Common myeloid progenitor, CD34-positive (primary cell): Measurements from ENCODE around the gene RAPH1.
A peak's percentile ranks its signal among the peaks of the same experiment; 100 is the strongest.

Source experiments
- CTCF ChIA-PET: fragments of 350-600 bp; sonication (Branson Sonifier 250); formaldehyde crosslinking; loops from one replicate; lab custom pipeline; 2021; ENCODE audit warnings: antibody characterized with exemption; lab: Charles Lee
- POLR2A ChIA-PET: fragments of 350-600 bp; sonication (Branson Sonifier 250); formaldehyde crosslinking; loops from one replicate; lab custom pipeline; 2021; ENCODE audit warnings: antibody characterized with exemption; lab: Charles Lee
- DNase-seq, 3 donors: peaks; one replicate each; pipeline versions ENCODE4 v3.0.0 to v3.0.0-alpha.2; 2013
- H3K27ac ChIP-seq, 2 experiments: 1 replicate in 1 of 2; 2 replicates in 1 of 2; pipeline ENCODE4 v1.7.0; 2013; ENCODE audit warnings: inconsistent platforms in 2 of 2, low read length in 2 of 2, mild to moderate bottlenecking in 2 of 2, low read depth in 1 of 2, moderate library complexity in 1 of 2; ENCODE audit not compliant: severe bottlenecking in 2 of 2, insufficient read depth in 1 of 2, poor library complexity in 1 of 2
- H3K27me3 ChIP-seq, 5 experiments: replicated peaks in 2 of 5; 1 replicate in 3 of 5; 2 replicates in 2 of 5; pipeline versions ENCODE4 v1.6.1 to v1.7.0; 2013; ENCODE audit warnings: low read length in 4 of 5, mild to moderate bottlenecking in 2 of 5, moderate library complexity in 2 of 5, inconsistent platforms in 1 of 5; ENCODE audit not compliant: insufficient read depth in 5 of 5, control insufficient read depth in 4 of 5
- H3K36me3 ChIP-seq, 4 experiments: 1 replicate in 2 of 4; 2 replicates in 2 of 4; pipeline versions ENCODE4 v1.6.1 to v1.7.0; 2013; ENCODE audit warnings: low read length in 3 of 4, control low read depth in 1 of 4, mild to moderate bottlenecking in 1 of 4; ENCODE audit not compliant: control insufficient read depth in 4 of 4, insufficient read depth in 4 of 4
- H3K4me1 ChIP-seq, 4 experiments: 1 replicate in 3 of 4; 2 replicates in 1 of 4; pipeline versions ENCODE4 v1.6.1 to v1.7.1; 2013; ENCODE audit warnings: low read length in 3 of 4, mild to moderate bottlenecking in 3 of 4, control low read depth in 1 of 4, inconsistent platforms in 1 of 4, moderate library complexity in 1 of 4; ENCODE audit not compliant: control insufficient read depth in 4 of 4, insufficient read depth in 4 of 4; ENCODE audit errors: control extremely low read depth in 1 of 4
- H3K4me3 ChIP-seq, 7 experiments: 1 replicate in 4 of 7; 2 replicates in 3 of 7; pipeline versions ENCODE4 v1.5.1 to v1.7.0; 2013; ENCODE audit warnings: mild to moderate bottlenecking in 7 of 7, low read length in 6 of 7, moderate library complexity in 6 of 7, inconsistent platforms in 2 of 7, low read depth in 2 of 7, control low read depth in 1 of 7; ENCODE audit not compliant: insufficient read depth in 4 of 7, control insufficient read depth in 1 of 7; ENCODE audit errors: extremely low read depth in 1 of 7
- H3K9me3 ChIP-seq, 5 experiments: 1 replicate in 4 of 5; 2 replicates in 1 of 5; pipeline versions ENCODE4 v1.6.1 to v1.7.1; 2013; ENCODE audit warnings: low read length in 4 of 5, mild to moderate bottlenecking in 2 of 5, inconsistent platforms in 1 of 5, low read depth in 1 of 5, moderate library complexity in 1 of 5; ENCODE audit not compliant: control insufficient read depth in 4 of 5, insufficient read depth in 2 of 5; ENCODE audit errors: control extremely low read depth in 1 of 5
- WGBS: methylation state at CpG from one replicate; pipeline ENCODE4 v1.1.5; 2013; ENCODE audit not compliant: insufficient coverage; 5-methylcytosine and 5-hydroxymethylcytosine counted together

Gene RAPH1

DNA sequence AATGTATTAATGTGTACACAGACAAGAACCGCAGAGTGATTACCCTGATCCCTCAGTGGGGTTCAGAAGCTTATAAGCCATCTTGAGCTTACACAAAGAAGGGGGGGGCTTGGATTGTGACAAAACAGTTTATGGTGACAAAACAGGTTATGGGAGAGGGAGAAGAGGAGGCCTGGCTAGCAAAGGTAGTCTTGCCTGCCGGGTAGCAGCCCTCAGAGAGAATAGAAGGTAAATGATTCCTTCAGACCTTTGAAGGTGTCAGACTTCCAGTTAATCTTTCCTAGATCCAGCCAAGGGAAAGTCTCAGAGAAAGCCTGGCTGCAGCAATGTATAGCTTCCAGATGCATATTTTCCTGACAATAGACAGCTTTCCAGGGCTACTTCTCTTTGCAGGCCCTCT is 44.6 kb upstream of the RAPH1 start:
- Histone ChIP-seq H3K27ac (no peak overlapping the region), H3K4me3 (no peak overlapping the region), H3K36me3 (no peaks in the 10 kb centered on the region), H3K9me3 (peaks cover 0 to 3% (median 0%) of the 10 kb centered on the region in 5 experiments), H3K4me1 (peaks cover 0 to 19% (median 0%) of the 10 kb centered on the region in 4 experiments), H3K27me3 (no peaks in the 10 kb centered on the region)
- no peak for DNase-seq
- ChIA-PET POLR2A (no interaction called here), CTCF (no interaction called here)
- WGBS: 100% methylated on average over 1 of the region's 2 CpGs

DNA sequence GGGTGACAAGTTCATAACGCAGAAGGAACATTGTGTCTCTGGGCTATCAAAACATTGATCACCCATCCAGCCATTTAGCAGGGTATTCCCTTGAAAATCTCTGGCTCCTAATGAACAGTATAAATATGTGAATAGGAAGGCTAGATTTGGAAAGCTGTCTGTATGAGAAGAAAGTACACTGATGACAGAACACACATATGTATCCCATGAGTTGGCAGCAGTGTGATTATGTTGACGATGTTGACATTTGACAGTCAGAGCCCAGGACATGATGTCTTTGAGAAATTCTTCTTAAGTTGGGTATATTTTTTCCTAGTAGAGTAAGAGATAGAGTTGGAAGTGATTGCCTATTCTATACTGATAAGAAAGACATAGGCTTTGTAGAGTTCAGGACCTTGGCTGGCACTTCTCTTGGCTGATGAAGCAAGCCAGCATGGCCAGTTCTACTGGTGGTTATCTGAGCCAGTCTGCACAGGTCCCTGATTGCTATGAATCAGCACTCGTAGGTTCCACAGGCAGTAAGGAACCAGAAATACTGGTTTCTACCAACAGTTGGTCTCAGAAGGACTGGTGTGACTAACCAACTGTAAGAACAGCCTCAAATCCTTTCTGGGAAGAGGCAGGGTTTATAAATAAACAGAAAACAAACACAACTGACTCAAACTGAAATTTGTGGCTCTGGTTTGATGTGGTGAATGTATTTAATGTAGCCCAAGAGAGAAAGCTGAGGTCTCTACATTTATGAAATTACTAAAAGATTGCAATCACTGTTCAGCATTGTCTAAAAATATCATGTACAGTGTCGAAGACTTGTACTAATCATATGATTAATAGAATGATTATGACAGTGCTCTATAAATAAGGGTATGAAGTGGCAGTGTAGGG is 43.9 kb upstream of the RAPH1 start:
- CTCF ChIA-PET: no interaction called here
- H3K36me3 ChIP-seq: no peaks in the 10 kb centered on the region
- H3K4me1 ChIP-seq: peaks cover 0 to 16% (median 0%) of the 10 kb centered on the region in 4 experiments
- POLR2A ChIA-PET: no interaction called here
- H3K27ac ChIP-seq: no peak overlapping the region
- DNase-seq: peak in 2 of 3 donors; percentile 11
- H3K27me3 ChIP-seq: no peaks in the 10 kb centered on the region
- WGBS: 100% methylated on average over 2 of the region's 4 CpGs
- H3K9me3 ChIP-seq: peaks cover 0 to 3% (median 0%) of the 10 kb centered on the region in 5 experiments
- no peak overlapping the region for H3K4me3 ChIP-seq

GRCh38 chr2:203574824-203575223 is 39.7 kb upstream of the RAPH1 start:
- no peak for DNase-seq

GRCh38 chr2:203572316-203572715 is 37.2 kb upstream of the RAPH1 start:
- Histone ChIP-seq H3K27me3 (no peaks in the 10 kb centered on the region), H3K9me3 (peaks cover 0 to 3% (median 0%) of the 10 kb centered on the region in 5 experiments), H3K27ac (no peak overlapping the region), H3K36me3 (no peaks in the 10 kb centered on the region), H3K4me1 (no peaks in the 10 kb centered on the region), H3K4me3 (no peak overlapping the region)
- DNase-seq: no peak
- 97% methylated on average over 6 of the region's 7 CpGs for WGBS
- POLR2A ChIA-PET: no interaction called here
- CTCF ChIA-PET: no interaction called here

More at GRCh38 chr2:203574824-203575223, 39.7 kb upstream of the RAPH1 start:
- CTCF ChIA-PET: no interaction called here
- H3K36me3 ChIP-seq: no peaks in the 10 kb centered on the region
- no peak overlapping the region for H3K27ac ChIP-seq
- H3K9me3 ChIP-seq: peaks cover 0 to 3% (median 0%) of the 10 kb centered on the region in 5 experiments
- 92% methylated on average over 4 of the region's 6 CpGs for WGBS
- POLR2A ChIA-PET: no interaction called here
- peaks cover 0 to 10% (median 0%) of the 10 kb centered on the region in 4 experiments for H3K4me1 ChIP-seq
- no peaks in the 10 kb centered on the region for H3K27me3 ChIP-seq
- no peak overlapping the region for H3K4me3 ChIP-seq

GRCh38 chr2:203569677-203570316 is 34.7 kb upstream of the RAPH1 start:
- ChIA-PET CTCF (no interaction called here), POLR2A (no interaction called here)
- Histone ChIP-seq H3K36me3 (no peaks in the 10 kb centered on the region), H3K9me3 (no peaks in the 10 kb centered on the region), H3K4me1 (no peaks in the 10 kb centered on the region), H3K27ac (no peak overlapping the region), H3K27me3 (no peaks in the 10 kb centered on the region), H3K4me3 (no peak overlapping the region)
- DNase-seq: peak in 2 of 3 donors; percentile 5 to 15
- WGBS: 100% methylated on average over 1 of the region's 8 CpGs

GRCh38 chr2:203567691-203568090 is 32.6 kb upstream of the RAPH1 start:
- H3K4me1 ChIP-seq: no peaks in the 10 kb centered on the region
- ChIA-PET POLR2A (no interaction called here), CTCF (no interaction called here)
- no peak overlapping the region for H3K4me3 ChIP-seq
- no peak overlapping the region for H3K27ac ChIP-seq
- DNase-seq: no peak
- no peaks in the 10 kb centered on the region for H3K27me3 ChIP-seq
- no peaks in the 10 kb centered on the region for H3K9me3 ChIP-seq
- 100% methylated on average over 1 of the region's 1 CpG for WGBS
- H3K36me3 ChIP-seq: no peaks in the 10 kb centered on the region

DNA sequence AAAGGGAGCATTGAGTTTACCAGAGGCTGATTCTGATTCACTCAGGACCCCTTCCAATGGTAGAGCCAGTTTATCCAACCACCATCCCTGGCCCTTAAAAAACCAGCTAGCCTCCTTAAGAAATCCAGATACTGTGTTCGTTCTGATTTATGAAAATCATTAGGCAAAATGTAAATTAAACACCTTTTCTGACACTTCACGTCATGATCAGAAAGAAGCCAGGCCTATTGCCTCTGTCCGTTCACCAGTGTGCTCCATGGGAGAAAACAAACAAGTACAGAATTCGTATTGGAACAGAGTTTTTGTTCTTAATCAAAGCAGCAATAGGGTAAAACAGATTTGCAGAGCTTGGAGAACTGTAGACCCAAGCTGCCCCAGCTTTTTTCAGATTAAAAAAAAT is 31.1 kb upstream of the RAPH1 start:
- CTCF ChIA-PET: interaction anchor here (0.6 kb wide), 1 partner anchor 1089 kb away, joined by 3 read pairs; no protein-coding TSS in a partner anchor
- Histone ChIP-seq H3K27me3 (no peaks in the 10 kb centered on the region), H3K36me3 (no peaks in the 10 kb centered on the region), H3K27ac (no peak overlapping the region), H3K4me1 (no peaks in the 10 kb centered on the region), H3K9me3 (no peaks in the 10 kb centered on the region), H3K4me3 (no peak overlapping the region)
- POLR2A ChIA-PET: no interaction called here
- no peak for DNase-seq
- 88% methylated on average over 3 of the region's 4 CpGs for WGBS
